ENCODE measurements around the gene OPCML. TPM values are rescaled to one million over a fixed set of nuclear protein-coding genes. Genes with fewer than 3 reads are reported as not detected.

OPCML gene
- total and polyA plus RNA-seq, 2 experiments from 2014 or later: 1.2 to 4.4 TPM

GRCh38 chr11:133020372-133020714 lies 512.0 kb downstream of the OPCML start (continued):
- TF ChIP-seq EZH2 (IDR thresholded peaks at IDR 0.05; ENCODE audit: low read depth, unreplicated experiment): no peak
- TF ChIP-seq ETS1 (IDR thresholded peaks at IDR 0.05): no peak
- TF ChIP-seq, protein P1, sequence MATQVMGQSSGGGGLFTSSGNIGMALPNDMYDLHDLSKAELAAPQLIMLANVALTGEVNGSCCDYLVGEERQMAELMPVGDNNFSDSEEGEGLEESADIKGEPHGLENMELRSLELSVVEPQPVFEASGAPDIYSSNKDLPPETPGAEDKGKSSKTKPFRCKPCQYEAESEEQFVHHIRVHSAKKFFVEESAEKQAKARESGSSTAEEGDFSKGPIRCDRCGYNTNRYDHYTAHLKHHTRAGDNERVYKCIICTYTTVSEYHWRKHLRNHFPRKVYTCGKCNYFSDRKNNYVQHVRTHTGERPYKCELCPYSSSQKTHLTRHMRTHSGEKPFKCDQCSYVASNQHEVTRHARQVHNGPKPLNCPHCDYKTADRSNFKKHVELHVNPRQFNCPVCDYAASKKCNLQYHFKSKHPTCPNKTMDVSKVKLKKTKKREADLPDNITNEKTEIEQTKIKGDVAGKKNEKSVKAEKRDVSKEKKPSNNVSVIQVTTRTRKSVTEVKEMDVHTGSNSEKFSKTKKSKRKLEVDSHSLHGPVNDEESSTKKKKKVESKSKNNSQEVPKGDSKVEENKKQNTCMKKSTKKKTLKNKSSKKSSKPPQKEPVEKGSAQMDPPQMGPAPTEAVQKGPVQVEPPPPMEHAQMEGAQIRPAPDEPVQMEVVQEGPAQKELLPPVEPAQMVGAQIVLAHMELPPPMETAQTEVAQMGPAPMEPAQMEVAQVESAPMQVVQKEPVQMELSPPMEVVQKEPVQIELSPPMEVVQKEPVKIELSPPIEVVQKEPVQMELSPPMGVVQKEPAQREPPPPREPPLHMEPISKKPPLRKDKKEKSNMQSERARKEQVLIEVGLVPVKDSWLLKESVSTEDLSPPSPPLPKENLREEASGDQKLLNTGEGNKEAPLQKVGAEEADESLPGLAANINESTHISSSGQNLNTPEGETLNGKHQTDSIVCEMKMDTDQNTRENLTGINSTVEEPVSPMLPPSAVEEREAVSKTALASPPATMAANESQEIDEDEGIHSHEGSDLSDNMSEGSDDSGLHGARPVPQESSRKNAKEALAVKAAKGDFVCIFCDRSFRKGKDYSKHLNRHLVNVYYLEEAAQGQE (IDR thresholded peaks at IDR 0.05; ENCODE audit: unreplicated experiment): no peak
- no peak for TF ChIP-seq ZNF331 (CRISPR knock-in tag; IDR thresholded peaks at IDR 0.05; ENCODE audit: low read depth)

DNA sequence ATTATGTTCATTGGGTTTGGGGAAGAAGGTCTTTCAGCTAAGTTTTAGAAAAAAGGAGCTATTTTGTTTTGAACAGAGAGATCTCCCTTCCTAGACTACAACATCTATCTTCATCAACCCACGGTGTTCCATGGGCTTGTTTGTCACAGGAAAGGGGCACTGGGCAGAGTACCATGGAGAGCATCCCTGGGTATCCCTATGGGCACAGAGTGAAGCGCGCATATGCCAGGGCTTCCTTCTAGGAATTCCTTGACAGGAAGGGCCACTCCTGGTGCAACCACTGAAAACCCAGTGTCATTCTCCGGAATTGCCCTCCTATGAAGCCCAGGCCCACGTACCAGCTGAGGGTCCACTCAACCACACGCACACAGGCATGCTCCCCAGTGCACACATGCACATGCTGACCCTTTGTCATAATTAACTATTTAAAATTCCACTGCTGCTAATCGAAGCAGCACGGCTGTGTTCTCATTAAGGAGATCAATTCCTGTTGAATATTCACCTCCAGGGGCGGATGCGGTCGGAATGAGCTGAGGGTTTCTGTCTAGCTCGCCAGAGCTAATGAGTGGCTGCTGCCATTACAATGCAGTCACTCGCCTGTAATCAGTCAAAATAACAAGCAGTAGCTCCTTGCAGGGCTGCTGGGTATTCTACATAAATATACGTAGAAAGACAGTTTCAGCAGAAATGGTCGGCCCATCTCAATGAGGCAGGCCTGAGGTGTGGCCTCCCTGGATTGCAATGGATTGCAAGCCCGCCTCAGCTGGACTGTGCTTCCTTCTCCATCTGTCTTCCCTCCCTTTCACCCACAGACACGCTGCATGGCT lies 512.5 kb downstream of the OPCML start:
- Histone ChIP-seq H3K36me3 (ENCODE audit: insufficient read depth) (no peaks in the 10 kb centered on the region), H3K9me2 (ENCODE audit: insufficient read depth) (no peaks in the 10 kb centered on the region), H3K4me2 (no peak overlapping the region), H3K27ac (ENCODE audit: low read depth) (no peak overlapping the region), H3K4me3 (no peak overlapping the region), H2AFZ (no peak overlapping the region), H4K20me1 (replicated peaks; ENCODE audit: insufficient read depth) (no peaks in the 10 kb centered on the region), H3K27me3 (ENCODE audit: insufficient read depth) (no peaks in the 10 kb centered on the region), H3K4me1 (ENCODE audit: insufficient read depth) (peaks cover under 1% of the 10 kb centered on the region), H3K79me2 (replicated peaks; ENCODE audit: insufficient read depth) (no peaks in the 10 kb centered on the region), H3F3A (replicated peaks; ENCODE audit: low read depth) (no peaks in the 10 kb centered on the region)
- no peaks in the 10 kb centered on the region for H3K36me3 Mint-ChIP-seq (ENCODE audit: low read depth)
- no peak overlapping the region for H3K27ac Mint-ChIP-seq
- H3K4me3 Mint-ChIP-seq: no peak overlapping the region
- DNase-seq (ENCODE audit: low spot score) (no peak), ATAC-seq (no peak)
- peaks cover 4% of the 10 kb centered on the region for H3K4me1 Mint-ChIP-seq
- H3K27me3 Mint-ChIP-seq (ENCODE audit: insufficient read depth, low read depth, poor library complexity): peaks cover 2% of the 10 kb centered on the region
- no peaks in the 10 kb centered on the region for H3K9me3 Mint-ChIP-seq
- TF ChIP-seq CREB1 (CRISPR knock-in tag; IDR thresholded peaks at IDR 0.05; ENCODE audit: low read depth) (no peak), ETS1 (IDR thresholded peaks at IDR 0.05) (no peak), ZNF331 (CRISPR knock-in tag; IDR thresholded peaks at IDR 0.05; ENCODE audit: low read depth) (no peak), STAT1 (IDR thresholded peaks at IDR 0.05; ENCODE audit: unreplicated experiment) (no peak)
- TF ChIP-seq, protein P2, sequence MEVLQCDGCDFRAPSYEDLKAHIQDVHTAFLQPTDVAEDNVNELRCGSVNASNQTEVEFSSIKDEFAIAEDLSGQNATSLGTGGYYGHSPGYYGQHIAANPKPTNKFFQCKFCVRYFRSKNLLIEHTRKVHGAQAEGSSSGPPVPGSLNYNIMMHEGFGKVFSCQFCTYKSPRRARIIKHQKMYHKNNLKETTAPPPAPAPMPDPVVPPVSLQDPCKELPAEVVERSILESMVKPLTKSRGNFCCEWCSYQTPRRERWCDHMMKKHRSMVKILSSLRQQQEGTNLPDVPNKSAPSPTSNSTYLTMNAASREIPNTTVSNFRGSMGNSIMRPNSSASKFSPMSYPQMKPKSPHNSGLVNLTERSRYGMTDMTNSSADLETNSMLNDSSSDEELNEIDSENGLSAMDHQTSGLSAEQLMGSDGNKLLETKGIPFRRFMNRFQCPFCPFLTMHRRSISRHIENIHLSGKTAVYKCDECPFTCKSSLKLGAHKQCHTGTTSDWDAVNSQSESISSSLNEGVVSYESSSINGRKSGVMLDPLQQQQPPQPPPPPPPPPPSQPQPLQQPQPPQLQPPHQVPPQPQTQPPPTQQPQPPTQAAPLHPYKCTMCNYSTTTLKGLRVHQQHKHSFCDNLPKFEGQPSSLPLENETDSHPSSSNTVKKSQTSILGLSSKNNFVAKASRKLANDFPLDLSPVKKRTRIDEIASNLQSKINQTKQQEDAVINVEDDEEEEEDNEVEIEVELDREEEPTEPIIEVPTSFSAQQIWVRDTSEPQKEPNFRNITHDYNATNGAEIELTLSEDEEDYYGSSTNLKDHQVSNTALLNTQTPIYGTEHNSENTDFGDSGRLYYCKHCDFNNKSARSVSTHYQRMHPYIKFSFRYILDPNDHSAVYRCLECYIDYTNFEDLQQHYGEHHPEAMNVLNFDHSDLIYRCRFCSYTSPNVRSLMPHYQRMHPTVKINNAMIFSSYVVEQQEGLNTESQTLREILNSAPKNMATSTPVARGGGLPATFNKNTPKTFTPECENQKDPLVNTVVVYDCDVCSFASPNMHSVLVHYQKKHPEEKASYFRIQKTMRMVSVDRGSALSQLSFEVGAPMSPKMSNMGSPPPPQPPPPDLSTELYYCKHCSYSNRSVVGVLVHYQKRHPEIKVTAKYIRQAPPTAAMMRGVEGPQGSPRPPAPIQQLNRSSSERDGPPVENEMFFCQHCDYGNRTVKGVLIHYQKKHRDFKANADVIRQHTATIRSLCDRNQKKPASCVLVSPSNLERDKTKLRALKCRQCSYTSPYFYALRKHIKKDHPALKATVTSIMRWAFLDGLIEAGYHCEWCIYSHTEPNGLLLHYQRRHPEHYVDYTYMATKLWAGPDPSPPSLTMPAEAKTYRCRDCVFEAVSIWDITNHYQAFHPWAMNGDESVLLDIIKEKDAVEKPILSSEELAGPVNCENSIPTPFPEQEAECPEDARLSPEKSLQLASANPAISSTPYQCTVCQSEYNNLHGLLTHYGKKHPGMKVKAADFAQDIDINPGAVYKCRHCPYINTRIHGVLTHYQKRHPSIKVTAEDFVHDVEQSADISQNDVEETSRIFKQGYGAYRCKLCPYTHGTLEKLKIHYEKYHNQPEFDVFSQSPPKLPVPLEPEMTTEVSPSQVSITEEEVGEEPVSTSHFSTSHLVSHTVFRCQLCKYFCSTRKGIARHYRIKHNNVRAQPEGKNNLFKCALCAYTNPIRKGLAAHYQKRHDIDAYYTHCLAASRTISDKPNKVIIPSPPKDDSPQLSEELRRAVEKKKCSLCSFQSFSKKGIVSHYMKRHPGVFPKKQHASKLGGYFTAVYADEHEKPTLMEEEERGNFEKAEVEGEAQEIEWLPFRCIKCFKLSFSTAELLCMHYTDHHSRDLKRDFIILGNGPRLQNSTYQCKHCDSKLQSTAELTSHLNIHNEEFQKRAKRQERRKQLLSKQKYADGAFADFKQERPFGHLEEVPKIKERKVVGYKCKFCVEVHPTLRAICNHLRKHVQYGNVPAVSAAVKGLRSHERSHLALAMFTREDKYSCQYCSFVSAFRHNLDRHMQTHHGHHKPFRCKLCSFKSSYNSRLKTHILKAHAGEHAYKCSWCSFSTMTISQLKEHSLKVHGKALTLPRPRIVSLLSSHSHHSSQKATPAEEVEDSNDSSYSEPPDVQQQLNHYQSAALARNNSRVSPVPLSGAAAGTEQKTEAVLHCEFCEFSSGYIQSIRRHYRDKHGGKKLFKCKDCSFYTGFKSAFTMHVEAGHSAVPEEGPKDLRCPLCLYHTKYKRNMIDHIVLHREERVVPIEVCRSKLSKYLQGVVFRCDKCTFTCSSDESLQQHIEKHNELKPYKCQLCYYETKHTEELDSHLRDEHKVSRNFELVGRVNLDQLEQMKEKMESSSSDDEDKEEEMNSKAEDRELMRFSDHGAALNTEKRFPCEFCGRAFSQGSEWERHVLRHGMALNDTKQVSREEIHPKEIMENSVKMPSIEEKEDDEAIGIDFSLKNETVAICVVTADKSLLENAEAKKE (CRISPR knock-in tag; IDR thresholded peaks at IDR 0.05): no peak
- TF ChIP-seq, protein P1 (IDR thresholded peaks at IDR 0.05; ENCODE audit: unreplicated experiment): no peak

All from GM23338 (cell line).